HCT116 (cell line): Measurements from ENCODE around the gene PYGO2. TPM values are rescaled to one million over a fixed set of nuclear protein-coding genes. Genes with fewer than 3 reads are reported as not detected.

Experiments used
- ATAC-seq: fragments of 200-7000 bp; cut with Tn5 transposase; 2 replicates; pipeline ENCODE4 v1.9.1; 2020; ENCODE audit warnings: mild to moderate bottlenecking, moderate library complexity
- BruUV-seq: library from RNA; stranded (reverse); fragments of 400-500 nt; replicated peaks from 2 replicates; lab custom pipeline; 2021; lab: Mats Ljungman, UMichigan
- CTCF ChIA-PET: fragments of 300-600 bp; sonication (Branson Sonifier 250); formaldehyde crosslinking; loops from one replicate; lab custom pipeline; 2021; ENCODE audit warnings: antibody characterized with exemption; lab: Charles Lee
- POLR2A ChIA-PET: fragments of 300-600, 350-600 bp; sonication (Branson Sonifier 250); formaldehyde crosslinking; loops from one replicate; lab custom pipeline; 2021; ENCODE audit warnings: antibody characterized with exemption; lab: Charles Lee
- RAD21 ChIA-PET, 2 experiments: fragments of 300-600 bp; sonication (Branson Sonifier 250); formaldehyde crosslinking; loops; one replicate each; lab custom pipeline; 2023; ENCODE audit warnings: low total read pairs in 2 of 2; ENCODE audit not compliant: uncharacterized antibody in 2 of 2, unreplicated experiment in 2 of 2, low non-redundant PET in 1 of 2; lab: Charles Lee
- DNase-seq: peaks from one replicate; pipeline ENCODE4 v3.0.0-alpha.2; 2010; ENCODE audit warnings: low read depth, low spot score
- H2AFZ ChIP-seq: fragments of 200-600 bp; shearing (Covaris generic), sonication (generic); 2 replicates; pipeline ENCODE4 v1.6.1; 2017; ENCODE audit warnings: low read depth, mixed run types, mixed read lengths, antibody characterized with exemption, low read length; ENCODE audit not compliant: poor library complexity, severe bottlenecking
- H3K27ac ChIP-seq: 2 replicates; pipeline ENCODE4 v1.5.1; 2012; ENCODE audit warnings: low read depth, low read length
- H3K27me3 ChIP-seq: fragments of 200-600 bp; sonication (generic); 2 replicates; pipeline ENCODE4 v1.6.1; 2016; ENCODE audit warnings: mixed run types, low read length, mixed read lengths; ENCODE audit not compliant: insufficient read depth
- H3K36me3 ChIP-seq, 2 experiments: fragments of 200-500 bp in 1 of 2; fragments of 200-600 bp in 1 of 2; sonication (Bioruptor generic) in 1 of 2; sonication (generic) in 1 of 2; 2 replicates each; pipeline versions ENCODE4 v1.5.1 to v1.6.1; 2014 to 2016; ENCODE audit warnings: low read length in 2 of 2, inconsistent platforms in 1 of 2, mixed read lengths in 1 of 2, mixed run types in 1 of 2; ENCODE audit not compliant: insufficient read depth in 2 of 2, control insufficient read depth in 1 of 2
- H3K4me1 ChIP-seq, 2 experiments: fragments of 200-600 bp in 1 of 2; sonication (generic) in 1 of 2; 2 replicates each; pipeline versions ENCODE4 v1.5.1 to v1.6.1; 2012 to 2017; ENCODE audit warnings: low read length in 2 of 2, inconsistent platforms in 1 of 2, mild to moderate bottlenecking in 1 of 2, mixed read lengths in 1 of 2, mixed run types in 1 of 2, moderate library complexity in 1 of 2; ENCODE audit not compliant: insufficient read depth in 2 of 2, control insufficient read depth in 1 of 2
- H3K4me2 ChIP-seq: fragments of 200-600 bp; sonication (generic); 2 replicates; pipeline ENCODE4 v1.6.1; 2017; ENCODE audit warnings: mixed run types, low read length, mixed read lengths
- H3K4me3 ChIP-seq, 2 experiments: fragments of 200-600 bp in 1 of 2; sonication (generic) in 1 of 2; replicated peaks in 1 of 2; 2 replicates each; pipeline ENCODE4 v1.5.1; 2011 to 2016; ENCODE audit warnings: low read length in 2 of 2, control low read depth in 1 of 2, low read depth in 1 of 2, mild to moderate bottlenecking in 1 of 2, mixed read lengths in 1 of 2, mixed run types in 1 of 2
- H3K79me2 ChIP-seq: fragments of 200-600 bp; sonication (generic); 2 replicates; pipeline ENCODE4 v1.6.1; 2017; ENCODE audit warnings: mild to moderate bottlenecking, mixed run types, low read length, moderate library complexity, mixed read lengths; ENCODE audit not compliant: insufficient read depth
- H3K9ac ChIP-seq: fragments of 200-600 bp; sonication (generic); 2 replicates; pipeline ENCODE4 v1.6.1; 2016; ENCODE audit warnings: low read length, mixed read lengths
- H3K9me2 ChIP-seq: fragments of 200-600 bp; sonication (generic), shearing (Covaris generic); 2 replicates; pipeline ENCODE4 v1.6.1; 2017; ENCODE audit warnings: mixed run types, mild to moderate bottlenecking, moderate library complexity; ENCODE audit not compliant: insufficient read depth
- H3K9me3 ChIP-seq, 2 experiments: fragments of 200-500 bp in 1 of 2; fragments of 200-600 bp in 1 of 2; sonication (Bioruptor generic) in 1 of 2; sonication (generic) in 1 of 2; 2 replicates each; pipeline ENCODE4 v1.6.1; 2014 to 2017; ENCODE audit warnings: low read length in 2 of 2, mixed read lengths in 2 of 2, inconsistent platforms in 1 of 2, low read depth in 1 of 2, mild to moderate bottlenecking in 1 of 2, mixed run types in 1 of 2, moderate library complexity in 1 of 2; ENCODE audit not compliant: control insufficient read depth in 1 of 2, insufficient read depth in 1 of 2
- H4K20me1 ChIP-seq: fragments of 200-600 bp; sonication (generic), shearing (Covaris generic); 2 replicates; pipeline ENCODE4 v1.6.1; 2017; ENCODE audit warnings: mixed run types, mild to moderate bottlenecking, moderate library complexity; ENCODE audit not compliant: insufficient read depth
- ATF3 ChIP-seq: IDR thresholded peaks from 2 replicates; pipeline ENCODE4 v1.6.1; 2012
- CBX3 ChIP-seq: IDR thresholded peaks from 2 replicates; pipeline ENCODE4 v1.6.1; 2012; ENCODE audit warnings: low read depth
- CEBPB ChIP-seq: IDR thresholded peaks from 2 replicates; pipeline ENCODE4 v1.6.1; 2012; ENCODE audit warnings: low read depth
- CTCF ChIP-seq, 3 experiments: fragments of 200-600 bp in 1 of 3; sonication (generic) in 1 of 3; IDR thresholded peaks in 2 of 3; conservative IDR thresholded peaks in 1 of 3; 2 replicates each; pipeline ENCODE4 v1.5.1; 2012 to 2017; ENCODE audit warnings: low read depth in 2 of 3, low read length in 2 of 3, antibody characterized with exemption in 1 of 3, borderline replicate concordance in 1 of 3, control low read depth in 1 of 3, mild to moderate bottlenecking in 1 of 3, mixed read lengths in 1 of 3, mixed run types in 1 of 3, moderate library complexity in 1 of 3; ENCODE audit not compliant: insufficient read depth in 1 of 3
- EGR1 ChIP-seq: IDR thresholded peaks from 2 replicates; pipeline ENCODE4 v1.6.1; 2012; ENCODE audit warnings: low read depth
- ELF1 ChIP-seq: IDR thresholded peaks from 2 replicates; pipeline ENCODE4 v1.6.1; 2012; ENCODE audit warnings: low read depth, borderline replicate concordance
- EZH2 ChIP-seq: fragments of 200-600 bp; sonication (generic); IDR thresholded peaks from 2 replicates; pipeline ENCODE4 v1.6.1; 2017; ENCODE audit warnings: antibody characterized with exemption, mixed run types
- EZH2phosphoT487 ChIP-seq: fragments of 200-600 bp; IDR thresholded peaks from 2 replicates; pipeline ENCODE4 v1.6.1; 2018; ENCODE audit warnings: antibody characterized with exemption, borderline replicate concordance
- FOSL1 ChIP-seq: IDR thresholded peaks from 2 replicates; pipeline ENCODE4 v1.6.1; 2012; ENCODE audit warnings: low read depth
- JUND ChIP-seq: IDR thresholded peaks from 2 replicates; pipeline ENCODE4 v1.6.1; 2012
- MAX ChIP-seq: IDR thresholded peaks from 2 replicates; pipeline ENCODE4 v1.6.1; 2012
- POLR2A ChIP-seq: IDR thresholded peaks from 2 replicates; pipeline ENCODE4 v1.7.0; 2011; ENCODE audit warnings: borderline replicate concordance; ENCODE audit not compliant: insufficient read depth, insufficient read length; ENCODE audit errors: extremely low read depth
- SIN3A ChIP-seq: IDR thresholded peaks from 2 replicates; pipeline ENCODE4 v1.6.1; 2012; ENCODE audit warnings: low read depth
- SP1 ChIP-seq: IDR thresholded peaks from 2 replicates; pipeline ENCODE4 v1.6.1; 2012; ENCODE audit warnings: low read depth
- SRF ChIP-seq: IDR thresholded peaks from 2 replicates; pipeline ENCODE4 v1.6.1; 2012; ENCODE audit warnings: low read depth
- TCF7L2 ChIP-seq: IDR thresholded peaks from 2 replicates; pipeline ENCODE4 v1.7.0; 2011; ENCODE audit warnings: borderline replicate concordance, inconsistent platforms; ENCODE audit not compliant: insufficient read depth, insufficient read length; ENCODE audit errors: extremely low read depth
- YY1 ChIP-seq: IDR thresholded peaks from 2 replicates; pipeline ENCODE4 v1.6.1; 2011; ENCODE audit warnings: low read length, low read depth, moderate library complexity, mild to moderate bottlenecking; ENCODE audit not compliant: insufficient replicate concordance; ENCODE audit errors: extremely low read depth
- ZBTB33 ChIP-seq: IDR thresholded peaks from 2 replicates; pipeline ENCODE4 v1.6.1; 2011; ENCODE audit warnings: mild to moderate bottlenecking, low read length, moderate library complexity; ENCODE audit not compliant: insufficient replicate concordance; ENCODE audit errors: extremely low read depth
- ZFX ChIP-seq: fragments of 450-650 bp; IDR thresholded peaks from 2 replicates; pipeline ENCODE4 v1.6.1; 2017
- ZNF274 ChIP-seq: fragments of 200-500 bp; sonication (Bioruptor generic); IDR thresholded peaks from 2 replicates; pipeline ENCODE4 v1.6.1; 2014; ENCODE audit warnings: mild to moderate bottlenecking, low read depth, low read length, inconsistent platforms
- intact Hi-C: fragments of 100-400 bp; cut with micrococcal nuclease; formaldehyde crosslinking; loops from 2 replicates; pipeline ENCODE4 v1.10.0; 2022
- total RNA-seq: library from RNA; stranded (reverse); gene quantifications from one replicate; pipeline ENCODE4 v1.2.1, GENCODE V29; 2021; ENCODE audit not compliant: unreplicated experiment

The PYGO2 gene
- total RNA-seq, 1 experiment from 2014 or later: 37.2 TPM

- peaks cover 10 to 69% of the 10 kb centered on the region in 2 experiments for H3K4me1 ChIP-seq
- H3K36me3 ChIP-seq: peaks cover 7 to 14% of the 10 kb centered on the region in 2 experiments; a peak in 3 of 4 replicates
- intact Hi-C loops: no loop called here
- BruUV-seq: no TSS peak
- H3K4me3 ChIP-seq: no peak overlapping the region
- H2AFZ ChIP-seq: no peak overlapping the region
- H4K20me1 ChIP-seq: no peaks in the 10 kb centered on the region
- CTCF ChIA-PET: no interaction called here
- TF ChIP-seq CEBPB (no peak), SIN3A (no peak), SRF (no peak), FOSL1 (no peak), EZH2 (no peak), ZFX (no peak), JUND (no peak), POLR2A (no peak), TCF7L2 (no peak), EGR1 (no peak), ATF3 (no peak), EZH2phosphoT487 (no peak), ZNF274 (no peak), YY1 (no peak), CBX3 (no peak), ZBTB33 (no peak), SP1 (no peak), CTCF (IDR thresholded peaks at IDR 0.05 in 2 of 3, conservative IDR thresholded peaks at IDR 0.05 in 1 of 3; ENCODE audit: borderline replicate concordance in 1 of 3, insufficient read depth in 1 of 3, low read depth in 2 of 3, low read length in 2 of 3) (no peak), ELF1 (no peak), MAX (no peak)
- peaks cover 74% of the 10 kb centered on the region for H3K79me2 ChIP-seq
- no peak overlapping the region for H3K27ac ChIP-seq
- H3K9me3 ChIP-seq: no peaks in the 10 kb centered on the region
- H3K9ac ChIP-seq: no peak overlapping the region
- no peaks in the 10 kb centered on the region for H3K27me3 ChIP-seq
- H3K9me2 ChIP-seq: no peaks in the 10 kb centered on the region
- no peak for ATAC-seq
- RAD21 ChIA-PET: interaction anchor here in 1 of 2 experiments (1.1 kb wide), 1 partner anchor 34 kb away, joined by 4 read pairs; no protein-coding TSS in a partner anchor
- POLR2A ChIA-PET: no interaction called here
- no peak overlapping the region for H3K4me2 ChIP-seq
- DNase-seq: no peak
These were observed 48.8 kb upstream of the PYGO2 start for GRCh38 chr1:155010211-155010918.
